NCI-H2196 (cell line): ENCODE results near the gene ANKZF1.
"Not testable (repeated sequence)": the region's sequence is repeated elsewhere in the genome, so short reads cannot be mapped to it uniquely, and the experiment has no call there.

Experiments
- DNase-seq: peaks from one replicate; lab custom pipeline; 2025; ENCODE audit not compliant: unreplicated experiment; lab: John Stamatoyannopoulos, UW

Gene ANKZF1

DNA sequence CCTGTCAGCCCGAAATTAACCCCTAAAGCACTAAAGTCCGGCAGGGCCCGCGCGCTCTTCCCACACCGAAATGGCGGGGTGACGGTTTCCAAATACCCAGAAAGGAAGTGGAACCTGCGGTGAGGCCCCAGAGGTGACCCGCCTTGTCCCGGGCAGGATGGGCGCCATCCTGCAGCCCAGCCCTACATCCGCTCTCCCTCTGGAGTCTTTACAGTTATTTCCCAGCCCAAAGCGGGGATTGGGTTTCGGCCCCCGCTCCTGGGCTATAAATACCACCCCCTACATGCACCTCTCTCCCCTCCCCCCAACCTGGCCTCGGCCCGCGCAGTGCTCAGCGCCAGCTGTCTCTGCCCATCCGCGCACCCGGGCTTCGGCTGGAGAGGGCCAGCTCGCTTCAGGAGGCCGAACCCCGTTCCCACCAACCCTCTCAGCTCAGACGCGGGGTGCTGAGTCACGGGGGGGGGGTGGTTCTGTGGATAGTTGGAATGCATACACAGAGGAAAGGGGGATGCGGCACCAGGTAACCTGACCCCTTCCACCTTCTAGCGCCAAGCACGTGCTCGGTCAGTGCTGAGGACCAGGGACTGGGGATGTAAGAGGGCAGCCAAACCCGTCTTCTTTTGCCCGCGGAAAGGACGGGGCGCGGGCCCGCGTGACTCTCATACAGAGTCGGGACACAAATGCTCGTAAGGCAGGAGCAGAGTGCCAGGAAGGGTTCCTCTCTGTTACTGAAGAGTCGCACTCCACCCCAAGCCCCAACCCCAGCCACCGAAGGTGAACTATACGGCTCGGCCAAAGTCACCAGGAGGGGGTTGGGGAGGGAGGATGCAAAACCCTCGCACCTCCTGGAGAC is 23.5 kb downstream of the ANKZF1 start, which contains the start of gene TUBA4B:
Gene TUBA4B (plus strand): TSS at position 344 of the 853 bp plus-strand sequence. CDS start 165 bp downstream, at position 509.
- peak; percentile 40 for DNase-seq

DNA sequence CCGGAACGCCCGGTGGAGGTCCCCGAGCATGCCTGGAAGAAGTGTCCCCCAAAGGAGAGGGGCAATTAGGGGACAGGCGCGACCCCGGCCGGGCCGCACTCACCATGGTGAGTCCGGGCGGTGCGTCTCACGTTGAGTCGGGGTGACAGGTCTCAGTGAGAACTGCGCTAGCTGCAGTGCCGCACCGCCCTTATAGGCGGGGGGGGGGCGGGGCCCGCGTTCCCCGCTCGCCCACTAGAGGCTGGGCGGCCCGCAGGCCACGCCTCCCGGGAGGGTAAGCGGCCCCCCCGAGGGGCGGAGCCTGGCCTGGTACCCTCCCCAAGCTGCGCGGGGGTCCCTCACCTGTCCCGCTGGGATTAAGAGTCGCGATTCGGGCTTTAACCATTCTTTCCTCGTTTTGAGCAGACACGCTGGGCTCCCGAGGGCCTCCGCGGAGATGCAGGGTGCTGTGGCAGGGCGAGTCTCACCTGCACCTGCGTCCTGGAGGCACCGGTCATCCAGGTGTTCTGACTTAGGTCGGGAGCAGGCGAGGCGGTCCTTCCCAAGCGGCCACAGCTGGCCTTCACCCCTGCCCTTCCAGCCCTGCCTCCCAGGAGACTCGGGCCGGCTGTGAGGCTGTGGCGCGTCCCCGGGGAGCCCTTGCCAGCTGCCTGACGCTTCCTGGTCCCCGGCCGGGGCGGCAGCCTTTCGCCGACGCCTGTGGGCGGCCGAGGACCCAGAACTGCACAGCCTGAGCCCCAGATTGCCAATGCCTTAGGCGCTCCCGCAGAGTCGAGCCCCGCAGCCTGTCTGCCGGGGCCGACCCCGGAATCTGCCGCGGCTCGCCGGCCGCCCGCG is 24.4 kb downstream of the ANKZF1 start, which contains the start of gene TUBA4A:
Gene TUBA4A (minus strand): TSS at position 166 of the 837 bp plus-strand sequence. CDS start 60 bp downstream, at position 106.
- peak; percentile 90 for DNase-seq

DNA sequence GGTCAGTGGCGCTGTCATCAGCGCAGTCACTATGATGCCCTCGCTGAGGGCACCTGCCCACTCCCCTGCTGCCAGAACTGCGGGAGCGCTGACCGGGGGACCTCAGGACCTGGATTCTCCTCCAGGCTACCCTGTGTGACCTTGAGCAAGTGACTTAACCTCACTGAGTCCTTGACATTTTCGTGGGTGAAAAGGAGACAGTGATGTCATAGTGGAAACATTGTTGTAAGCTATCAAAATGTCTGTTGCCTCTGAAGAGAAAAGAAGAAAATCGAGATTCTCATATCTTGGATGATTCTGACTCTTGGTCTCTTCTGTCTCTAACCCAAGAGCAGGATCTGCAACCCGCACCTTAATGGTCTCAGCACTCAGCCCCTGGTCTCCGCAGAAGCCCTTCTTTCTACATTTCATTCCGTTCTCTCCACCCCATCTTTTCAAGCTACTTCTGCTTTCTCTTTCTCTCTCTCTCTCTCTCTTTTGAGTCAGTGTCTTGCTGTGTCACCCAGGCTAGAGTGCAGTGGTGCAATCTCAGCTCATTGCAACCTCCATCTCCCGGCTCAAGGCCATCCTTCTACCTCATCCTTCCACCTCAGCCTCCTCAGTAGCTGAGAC is 25.1 kb downstream of the ANKZF1 start:
- no peak for DNase-seq

DNA sequence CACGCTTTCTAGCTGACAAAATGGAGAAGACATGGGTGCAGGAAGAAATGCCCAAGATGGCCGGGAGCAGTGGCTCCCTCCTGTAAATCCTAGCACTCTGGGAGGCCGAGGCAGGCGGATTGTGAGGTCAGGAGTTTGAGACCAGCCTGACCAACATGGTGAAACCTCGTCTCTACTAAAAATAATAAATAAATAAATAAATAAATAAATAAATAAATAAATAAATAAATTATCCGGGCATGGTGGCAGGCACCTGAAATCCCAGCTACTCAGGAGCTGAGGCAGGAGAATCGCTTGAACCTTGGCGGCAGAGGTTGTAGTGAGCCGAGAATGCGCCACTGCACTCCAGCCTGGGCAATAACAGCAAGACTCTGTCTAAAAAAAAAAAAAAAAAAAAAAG is 29.3 kb downstream of the ANKZF1 start:
- DNase-seq: not testable (repeated sequence)

DNA sequence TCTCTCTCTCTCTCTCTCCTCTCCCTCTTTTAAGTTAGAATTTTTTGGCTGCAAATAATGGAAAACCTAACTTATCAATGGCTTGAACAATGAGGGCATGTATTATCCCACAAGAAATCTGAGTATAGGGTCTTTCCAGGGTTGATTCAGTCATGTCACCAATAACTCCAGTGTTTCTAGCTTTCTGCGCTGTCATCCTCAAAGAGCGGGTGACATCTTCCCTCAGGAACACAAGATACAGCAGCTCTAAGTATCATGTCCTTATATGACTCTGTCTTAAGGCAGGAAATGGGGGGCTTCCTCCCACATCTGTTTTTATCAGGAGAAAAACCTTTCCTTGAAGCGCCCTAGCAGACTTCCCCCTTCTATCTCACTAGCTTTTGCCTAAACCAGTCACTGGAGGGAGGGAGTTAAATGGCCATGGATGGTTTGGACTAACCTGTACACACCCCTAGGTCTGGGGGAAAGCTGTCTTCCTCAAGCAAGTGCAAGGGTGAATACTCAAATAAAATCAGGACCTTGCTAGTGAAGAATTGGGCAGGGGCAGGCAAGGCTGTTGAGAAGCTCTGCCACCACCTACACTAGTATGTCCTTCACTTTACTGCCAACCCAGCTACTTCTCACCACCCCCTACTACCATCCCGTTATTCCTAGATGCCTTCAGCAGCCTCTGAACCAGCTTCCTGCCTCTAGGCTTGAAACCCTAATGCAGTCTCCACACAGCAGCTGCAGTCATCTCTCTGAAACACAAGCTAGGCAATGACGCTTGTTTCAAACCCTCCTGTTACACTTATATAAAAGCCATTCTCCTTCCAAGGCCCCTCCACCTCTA is 31.6 kb downstream of the ANKZF1 start:
- DNase-seq: no peak

DNA sequence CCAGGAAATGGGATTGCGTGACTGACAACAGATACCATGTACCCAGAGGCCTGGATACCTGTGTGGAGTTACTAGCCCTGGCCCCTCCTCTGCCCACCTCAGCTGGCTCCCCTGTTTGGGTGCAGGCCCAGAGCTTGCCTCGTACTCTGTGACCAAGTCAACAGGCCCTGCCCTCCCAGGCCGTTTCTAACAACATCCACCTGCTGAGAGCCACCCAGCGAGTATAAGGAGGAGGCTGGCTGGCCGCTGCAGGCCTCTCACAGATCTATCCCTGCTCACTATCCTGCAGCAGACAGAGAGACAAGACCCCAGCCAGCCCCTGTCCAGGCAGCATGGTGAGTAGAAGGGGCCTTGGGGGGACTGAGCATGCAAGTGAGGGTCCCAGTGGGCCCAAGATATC is 36.6 kb downstream of the ANKZF1 start:
- DNase-seq: peak; percentile 21

DNA sequence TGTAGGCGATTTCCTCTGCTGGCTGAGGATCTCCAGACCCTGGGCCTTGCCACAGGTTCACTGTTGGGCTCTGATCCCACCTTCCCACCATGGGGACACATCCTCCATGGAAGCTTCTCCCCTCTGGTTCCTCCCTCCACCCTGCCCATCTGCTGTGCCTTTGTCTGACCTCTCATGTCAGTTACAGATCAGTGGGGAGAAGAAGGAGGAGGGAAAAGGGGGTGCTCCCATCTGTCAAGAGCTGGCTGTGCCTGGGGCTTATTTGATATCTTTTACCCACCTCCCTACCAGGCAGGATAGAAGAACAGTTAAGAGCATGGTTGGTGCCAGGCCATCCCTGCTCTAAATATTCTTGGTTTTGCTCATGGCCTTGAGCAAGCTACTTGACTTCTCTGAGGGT is 37.3 kb downstream of the ANKZF1 start:
- no peak for DNase-seq

DNA sequence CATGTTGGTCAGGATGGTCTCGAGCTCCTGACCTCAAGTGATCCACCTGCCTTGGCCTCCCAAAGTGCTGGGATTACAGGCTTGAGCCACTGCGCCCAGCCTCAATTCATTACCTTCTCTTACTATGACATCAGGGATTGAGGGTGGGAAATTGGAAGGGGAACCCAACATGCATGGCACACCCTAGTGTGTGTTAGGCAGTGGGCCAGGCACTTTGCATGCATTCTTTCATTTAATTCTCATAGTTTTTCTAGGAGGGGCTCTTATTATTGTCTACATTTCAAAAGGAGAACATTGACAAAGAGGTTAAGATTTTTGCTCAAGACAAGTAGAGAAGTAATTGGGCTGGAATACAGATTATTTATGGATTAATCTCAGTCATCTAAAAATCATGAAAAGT is 38.7 kb downstream of the ANKZF1 start:
- DNase-seq: no peak

DNA sequence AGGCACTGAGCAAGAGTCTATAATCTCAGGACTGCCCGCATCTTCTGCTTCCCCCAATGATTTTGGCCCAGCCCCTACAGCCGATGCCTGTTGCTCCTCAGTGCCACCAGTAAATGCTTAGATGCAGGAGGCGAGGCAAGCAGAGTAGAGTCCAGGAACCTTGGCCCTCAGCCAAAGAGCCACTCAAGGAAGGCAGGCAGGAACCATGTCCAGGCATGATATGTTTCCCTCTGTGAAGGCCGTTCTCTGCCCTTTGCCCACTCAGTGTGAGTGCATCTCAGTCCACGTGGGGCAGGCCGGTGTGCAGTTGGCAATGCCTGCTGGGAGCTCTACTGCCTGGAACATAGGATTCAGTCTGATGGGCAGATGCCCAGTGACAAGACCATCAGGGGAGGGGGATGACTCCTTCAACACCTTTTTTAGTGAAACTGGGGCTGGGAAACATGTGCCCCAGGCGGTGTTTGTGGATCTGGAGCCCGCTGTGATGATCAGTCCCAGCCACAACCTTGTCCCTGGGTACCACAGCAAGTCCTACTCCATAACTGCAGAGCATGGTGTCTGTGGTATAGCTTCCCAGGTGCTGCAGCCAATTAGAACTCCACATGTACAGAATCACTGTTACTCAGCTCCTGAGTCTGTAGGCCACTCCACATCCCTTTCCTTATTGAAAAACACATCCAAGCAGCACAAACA is 39.9 kb downstream of the ANKZF1 start:
- peak; percentile 71 for DNase-seq

DNA sequence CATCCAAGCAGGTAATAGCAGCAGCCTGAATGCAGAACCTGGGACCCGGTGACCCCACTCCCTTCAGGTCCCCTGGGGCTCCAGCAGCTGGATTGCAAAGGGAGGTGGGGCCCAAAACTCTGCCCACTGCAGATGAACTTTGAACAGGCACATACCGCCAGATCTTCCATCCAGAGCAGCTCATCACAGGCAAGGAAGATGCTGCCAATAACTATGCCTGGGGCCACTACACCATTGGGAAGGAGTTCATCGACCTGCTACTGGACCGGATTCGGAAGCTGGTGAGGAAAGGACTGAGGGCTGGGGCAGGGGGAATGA is 40.4 kb downstream of the ANKZF1 start:
- DNase-seq: no peak

DNA sequence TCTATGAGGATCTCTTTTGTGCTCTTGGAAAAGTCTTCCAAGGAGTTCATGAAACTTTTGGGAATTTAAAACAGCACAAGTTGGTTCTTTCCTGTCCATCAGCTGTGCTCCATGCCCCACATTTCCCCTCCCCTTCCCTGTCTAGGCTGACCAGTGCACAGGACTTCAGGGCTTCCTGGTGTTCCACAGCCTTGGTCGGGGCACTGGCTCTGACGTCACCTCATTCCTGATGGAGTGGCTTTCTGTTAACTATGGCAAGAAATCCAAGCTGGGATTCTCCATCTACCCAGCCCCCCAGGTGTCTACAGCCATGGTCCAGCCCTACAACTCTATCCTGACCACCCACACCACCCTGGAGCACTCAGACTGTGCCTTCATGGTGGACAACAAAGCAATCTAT is 41.4 kb downstream of the ANKZF1 start:
- DNase-seq: no peak

DNA sequence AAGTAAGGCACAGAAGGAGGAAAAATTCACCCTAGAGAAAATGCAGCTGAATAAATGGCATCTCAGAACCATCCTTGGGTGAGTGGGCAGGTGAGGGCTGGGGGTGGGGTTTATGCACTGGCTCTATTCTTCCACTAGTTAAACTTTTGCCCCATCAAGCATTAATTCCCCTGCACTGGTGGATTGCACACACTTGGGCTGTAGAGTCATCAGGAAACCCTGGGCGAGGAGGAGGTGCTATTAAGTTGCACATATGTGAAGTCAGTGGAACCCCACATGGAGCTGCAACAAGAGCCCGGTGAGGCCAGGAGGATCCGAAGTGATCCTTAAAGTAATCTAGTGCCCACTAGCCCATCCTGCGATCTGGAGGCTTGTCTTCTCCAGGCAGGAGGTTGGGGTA is 42.8 kb downstream of the ANKZF1 start:
- no peak for DNase-seq

DNA sequence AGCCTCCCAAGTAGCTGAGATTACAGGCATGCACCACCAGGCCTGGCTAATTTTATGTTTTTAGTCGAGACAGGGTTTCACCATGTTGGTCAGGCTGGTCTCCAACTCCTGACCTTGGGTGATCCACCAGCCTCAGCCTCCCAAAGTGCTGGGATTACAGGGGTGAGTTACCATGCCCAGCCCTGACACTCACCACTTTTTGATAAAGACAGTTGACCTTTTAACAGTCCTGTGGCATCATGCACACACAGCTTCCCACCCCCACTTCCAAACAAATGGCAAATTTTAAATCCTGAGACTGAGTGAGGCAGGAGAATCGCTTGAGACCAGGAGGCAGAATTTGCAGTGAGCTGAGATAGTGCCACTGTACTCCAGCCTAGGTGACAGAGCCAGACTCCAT is 43.4 kb downstream of the ANKZF1 start:
- DNase-seq: no peak

DNA sequence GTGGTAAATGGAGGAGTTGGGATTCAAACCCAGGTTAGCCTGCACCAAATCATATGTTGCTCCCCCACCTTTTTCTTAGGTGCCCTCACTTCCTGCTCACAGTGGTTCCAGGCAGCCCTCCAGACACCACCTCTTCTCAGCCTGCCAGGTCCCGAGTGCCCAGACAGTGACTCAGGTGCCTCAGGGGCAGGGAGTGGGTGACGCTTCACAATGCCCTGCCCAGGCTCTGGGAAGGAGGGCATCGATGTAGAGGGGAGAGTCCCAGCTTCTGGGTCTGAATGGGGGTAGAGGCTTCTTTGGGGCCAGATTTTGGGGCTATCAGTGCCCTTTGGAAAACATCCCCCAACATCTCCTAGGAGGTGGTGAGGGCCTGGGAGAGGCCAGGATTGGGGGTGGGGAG is 44.3 kb downstream of the ANKZF1 start:
- no peak for DNase-seq

DNA sequence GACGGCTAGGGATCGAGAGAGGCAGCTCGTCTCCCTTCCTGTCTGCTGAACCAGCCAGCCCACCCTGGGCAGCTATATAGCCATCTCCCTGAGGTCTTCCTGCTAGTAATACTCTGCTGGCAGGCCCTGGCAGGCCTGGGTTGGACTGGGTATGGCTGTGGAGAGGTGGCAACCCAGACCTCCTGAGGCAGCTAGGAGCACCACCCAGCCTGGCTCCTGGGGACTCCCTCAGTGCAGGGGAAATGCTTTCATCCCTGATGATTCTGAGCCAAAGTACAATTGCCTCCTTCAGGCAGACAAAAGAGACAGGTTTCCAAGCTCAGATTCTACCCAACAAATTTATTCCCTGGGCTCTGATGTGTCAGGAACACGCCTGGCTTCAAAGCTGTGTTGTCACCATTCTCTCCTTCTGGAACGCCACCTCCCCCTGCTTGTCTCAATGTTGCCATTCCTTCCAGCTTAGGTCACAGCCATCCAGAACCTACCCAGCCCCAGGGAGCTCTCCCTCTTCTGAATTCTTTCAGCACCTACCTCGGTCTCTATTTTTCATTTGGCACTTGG is 44.8 kb downstream of the ANKZF1 start:
- peak; percentile 37 for DNase-seq

DNA sequence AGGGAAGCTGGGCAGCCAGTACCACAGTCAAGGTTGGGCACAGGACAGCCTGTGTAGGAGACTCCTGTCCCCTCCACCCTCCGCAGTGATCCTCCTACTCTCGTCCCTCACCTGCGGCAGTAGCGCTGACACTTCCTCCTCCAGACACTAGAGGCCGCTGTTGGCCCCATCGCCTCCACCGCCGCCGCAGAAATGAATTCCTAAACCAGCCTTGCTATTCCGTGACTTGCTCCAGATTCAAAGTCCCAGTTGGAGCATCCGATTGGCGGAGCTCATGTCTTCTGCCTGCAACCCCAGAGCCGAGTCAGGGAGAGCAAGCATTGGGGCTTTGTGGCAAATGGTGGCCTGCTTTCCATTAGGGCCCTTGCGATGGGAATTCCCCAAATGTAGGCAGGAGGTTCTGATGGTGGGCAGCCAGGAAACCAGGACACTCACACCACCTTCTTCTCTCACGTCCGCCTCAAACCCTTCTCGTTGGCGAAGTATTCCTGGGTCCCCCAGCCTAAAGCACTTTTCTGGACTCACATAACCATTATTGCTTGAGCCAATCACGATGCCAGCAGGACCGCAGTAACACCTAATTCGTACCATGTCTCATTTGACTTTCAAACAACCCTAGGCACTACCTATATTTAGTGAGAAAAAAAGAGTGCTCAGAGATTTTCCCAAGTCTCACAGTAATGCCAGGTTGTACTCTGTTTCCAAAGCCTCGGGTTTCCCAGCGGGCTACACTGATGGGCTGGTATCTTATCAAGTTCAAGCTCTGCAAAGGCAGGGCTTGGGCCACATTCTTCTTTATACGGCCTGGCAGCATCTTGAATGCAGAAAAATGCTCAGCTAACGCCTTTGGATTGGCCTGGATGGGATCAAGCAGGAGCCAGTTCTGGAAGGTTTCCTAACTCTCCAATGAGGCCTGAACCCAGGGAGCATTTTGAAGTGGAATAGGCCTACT is 48.4 kb downstream of the ANKZF1 start:
- peak; percentile 79 for DNase-seq

DNA sequence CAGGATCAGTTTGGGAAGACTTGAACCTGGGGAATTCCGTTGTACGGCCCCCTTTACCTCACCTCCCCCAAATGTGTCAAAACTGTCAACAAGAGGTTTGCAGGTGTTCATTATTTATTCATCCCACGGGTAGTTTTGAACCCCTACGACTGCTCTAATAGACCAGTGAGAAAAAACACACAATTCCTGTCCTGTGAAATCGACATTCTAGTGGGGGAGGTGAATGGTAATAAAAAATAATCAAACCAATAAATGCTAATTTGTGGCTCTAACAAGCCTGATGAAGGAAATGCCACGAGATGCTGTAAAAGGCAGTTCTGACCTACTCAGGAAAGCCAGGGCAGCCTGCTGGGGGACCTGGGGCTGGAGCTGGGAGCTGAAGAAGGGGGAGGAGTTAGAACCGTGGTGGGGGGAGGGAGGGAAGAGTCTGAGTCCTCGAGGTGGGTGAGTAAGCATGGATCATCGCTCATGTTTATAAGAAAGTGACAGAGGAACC is 49.1 kb downstream of the ANKZF1 start:
- no peak for DNase-seq

DNA sequence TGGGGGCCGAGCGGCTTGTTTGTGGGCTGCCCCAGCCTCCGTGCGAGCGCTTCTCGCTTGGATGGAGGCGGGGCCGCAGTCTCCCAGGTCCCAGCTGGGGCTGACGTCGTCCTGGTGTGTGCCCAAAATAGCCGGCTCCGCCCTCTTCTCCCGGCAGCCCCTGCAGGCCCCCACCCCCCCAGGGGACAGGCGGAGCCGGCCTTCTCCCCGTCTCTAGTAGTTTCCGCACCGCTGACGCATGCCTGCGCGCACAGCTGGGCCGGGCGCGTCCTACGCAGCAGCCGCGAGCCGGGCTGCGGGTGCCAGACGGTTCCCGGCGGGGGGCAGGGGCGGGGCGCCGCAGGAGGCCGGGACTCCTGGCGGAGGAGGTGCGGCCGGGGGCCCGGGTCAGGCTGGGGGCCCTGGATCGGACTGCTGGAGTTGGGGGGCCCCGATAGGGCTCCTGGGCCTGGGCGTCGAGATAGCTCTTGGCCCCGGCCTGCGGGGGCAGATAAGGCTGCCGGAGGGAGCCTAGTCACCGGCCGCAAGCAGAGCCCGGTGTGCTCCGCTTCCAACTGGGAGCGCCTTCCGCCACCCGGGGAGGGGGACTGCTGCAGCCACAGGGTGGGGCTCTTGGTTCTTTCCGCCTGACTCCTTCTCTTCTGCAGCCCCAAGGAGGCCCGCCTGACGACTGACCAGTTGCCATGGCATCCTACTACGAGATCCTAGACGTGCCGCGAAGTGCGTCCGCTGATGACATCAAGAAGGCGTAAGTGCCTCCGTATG is 49.7 kb downstream of the ANKZF1 start, which contains the start of gene DNAJB2:
Gene DNAJB2 (plus strand): TSS at position 216 of the 765 bp plus-strand sequence. CDS start 468 bp downstream, at position 684.
- DNase-seq: peak; percentile 98
